ENCODE results near the gene CDK11A.
"Not testable (repeated sequence)": the region's sequence is repeated elsewhere in the genome, so short reads cannot be mapped to it uniquely, and the experiment has no call there.

DNA sequence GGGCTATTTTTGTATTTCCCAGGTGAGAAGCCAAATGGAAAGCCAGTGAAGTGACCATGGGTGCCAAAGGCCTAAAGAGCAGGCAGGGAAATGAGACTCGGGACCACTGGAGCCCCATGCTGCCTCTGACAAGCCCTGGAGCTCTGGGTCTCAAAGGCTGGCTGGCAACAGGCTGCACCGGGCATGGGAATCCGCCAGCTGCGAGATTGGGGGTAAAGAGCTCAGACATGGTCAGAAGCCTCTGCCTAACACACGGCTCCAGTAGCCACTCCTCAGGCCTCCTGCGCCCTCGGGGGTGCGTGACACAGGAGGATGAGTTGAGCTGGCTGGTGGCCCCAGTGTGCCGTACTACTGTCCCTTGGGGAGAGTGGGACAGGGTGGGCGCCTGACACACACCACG lies 59.8 kb downstream of the CDK11A start:
- TF ChIP-seq, protein P1, sequence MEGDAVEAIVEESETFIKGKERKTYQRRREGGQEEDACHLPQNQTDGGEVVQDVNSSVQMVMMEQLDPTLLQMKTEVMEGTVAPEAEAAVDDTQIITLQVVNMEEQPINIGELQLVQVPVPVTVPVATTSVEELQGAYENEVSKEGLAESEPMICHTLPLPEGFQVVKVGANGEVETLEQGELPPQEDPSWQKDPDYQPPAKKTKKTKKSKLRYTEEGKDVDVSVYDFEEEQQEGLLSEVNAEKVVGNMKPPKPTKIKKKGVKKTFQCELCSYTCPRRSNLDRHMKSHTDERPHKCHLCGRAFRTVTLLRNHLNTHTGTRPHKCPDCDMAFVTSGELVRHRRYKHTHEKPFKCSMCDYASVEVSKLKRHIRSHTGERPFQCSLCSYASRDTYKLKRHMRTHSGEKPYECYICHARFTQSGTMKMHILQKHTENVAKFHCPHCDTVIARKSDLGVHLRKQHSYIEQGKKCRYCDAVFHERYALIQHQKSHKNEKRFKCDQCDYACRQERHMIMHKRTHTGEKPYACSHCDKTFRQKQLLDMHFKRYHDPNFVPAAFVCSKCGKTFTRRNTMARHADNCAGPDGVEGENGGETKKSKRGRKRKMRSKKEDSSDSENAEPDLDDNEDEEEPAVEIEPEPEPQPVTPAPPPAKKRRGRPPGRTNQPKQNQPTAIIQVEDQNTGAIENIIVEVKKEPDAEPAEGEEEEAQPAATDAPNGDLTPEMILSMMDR (IDR thresholded peaks at IDR 0.05): not testable (repeated sequence)
- TF ChIP-seq POLR2AphosphoS5, POLR2A (IDR thresholded peaks at IDR 0.05): not testable (repeated sequence)

Data from breast epithelium (tissue), 3 donors.